Mammary epithelial cell (primary cell): ENCODE data around the gene LUZP4.

Experiments used
- CTCF ChIP-seq, 2 donors: IDR thresholded peaks in 1 of 2; conservative IDR thresholded peaks in 1 of 2; 2 replicates each; pipeline ENCODE4 v1.5.1; 2011 to 2012; ENCODE audit warnings: inconsistent platforms in 2 of 2, low read length in 2 of 2, mild to moderate bottlenecking in 2 of 2, control low read depth in 1 of 2, low read depth in 1 of 2; ENCODE audit not compliant: insufficient read depth in 1 of 2; ENCODE audit errors: extremely low read depth in 1 of 2
- EZH2 ChIP-seq: IDR thresholded peaks from 2 replicates; pipeline ENCODE4 v1.6.1; 2012; ENCODE audit warnings: low read length, inconsistent platforms, borderline replicate concordance

- TF ChIP-seq CTCF (conservative IDR thresholded peaks at IDR 0.05 in 1 of 2, IDR thresholded peaks at IDR 0.05 in 1 of 2; ENCODE audit: extremely low read depth in 1 of 2, insufficient read depth in 1 of 2, low read depth in 1 of 2, low read length in 2 of 2) (no peak), EZH2 (no peak)
Measured at GRCh38 chrX:115255003-115255402, 34.5 kb upstream of the LUZP4 start.
